ENCODE data around the gene SMARCC1. TPM values are rescaled to one million over a fixed set of nuclear protein-coding genes. Genes with fewer than 3 reads are reported as not detected.
"Not testable (repeated sequence)": the region's sequence is repeated elsewhere in the genome, so short reads cannot be mapped to it uniquely, and the experiment has no call there.

Gene SMARCC1
- total RNA-seq, 1 experiment from 2014 or later, result 39.5 TPM

GRCh38 chr3:47722859-47723258 is 58.8 kb downstream of the SMARCC1 start:
- DNase-seq (ENCODE audit: low read depth, low spot score), result no peak
- in situ Hi-C loops (cut with HindIII; ENCODE audit: low pct_unique_long_range_greater_than_20kb, low sequenced_read_pairs), result no loop called here

DNA sequence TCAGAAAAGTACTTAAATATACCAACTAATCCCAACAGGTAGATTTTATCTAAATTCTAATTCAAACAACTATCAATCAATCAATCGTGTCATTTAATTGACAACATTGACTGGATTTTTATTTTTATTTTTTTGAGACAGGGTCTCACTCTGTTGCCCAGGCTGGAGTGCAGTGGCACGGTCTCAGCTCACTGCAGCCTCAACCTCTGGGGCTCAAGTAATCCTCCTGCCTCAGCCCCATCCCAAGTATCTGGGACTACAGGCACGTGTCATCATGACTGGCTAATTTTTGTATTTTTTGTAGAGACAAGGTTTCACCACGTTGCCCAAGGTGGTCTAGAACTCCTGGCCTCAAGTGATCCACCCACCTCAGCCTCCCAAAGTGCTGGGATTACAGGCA is 64.2 kb downstream of the SMARCC1 start:
- DNase-seq (ENCODE audit: low read depth, low spot score); in situ Hi-C loops (cut with HindIII; ENCODE audit: low pct_unique_long_range_greater_than_20kb, low sequenced_read_pairs): not testable (repeated sequence)

- DNase-seq (ENCODE audit: low read depth, low spot score), result peak; percentile 54
- in situ Hi-C loops (cut with HindIII; ENCODE audit: low pct_unique_long_range_greater_than_20kb, low sequenced_read_pairs), result no loop called here
Observed at GRCh38 chr3:47716656-47717055, 65.0 kb downstream of the SMARCC1 start.

- in situ Hi-C loops (cut with HindIII; ENCODE audit: low pct_unique_long_range_greater_than_20kb, low sequenced_read_pairs), result no loop called here
- DNase-seq (ENCODE audit: low read depth, low spot score), result no peak
Observed at GRCh38 chr3:47715928-47716327, 65.8 kb downstream of the SMARCC1 start.

- in situ Hi-C loops (cut with HindIII; ENCODE audit: low pct_unique_long_range_greater_than_20kb, low sequenced_read_pairs), result no loop called here
- no peak for DNase-seq (ENCODE audit: low read depth, low spot score)
Observed at GRCh38 chr3:47714606-47715005, 67.1 kb downstream of the SMARCC1 start.

GRCh38 chr3:47713655-47714054 is 68.0 kb downstream of the SMARCC1 start:
- in situ Hi-C loops (cut with HindIII; ENCODE audit: low pct_unique_long_range_greater_than_20kb, low sequenced_read_pairs), result no loop called here

DNA sequence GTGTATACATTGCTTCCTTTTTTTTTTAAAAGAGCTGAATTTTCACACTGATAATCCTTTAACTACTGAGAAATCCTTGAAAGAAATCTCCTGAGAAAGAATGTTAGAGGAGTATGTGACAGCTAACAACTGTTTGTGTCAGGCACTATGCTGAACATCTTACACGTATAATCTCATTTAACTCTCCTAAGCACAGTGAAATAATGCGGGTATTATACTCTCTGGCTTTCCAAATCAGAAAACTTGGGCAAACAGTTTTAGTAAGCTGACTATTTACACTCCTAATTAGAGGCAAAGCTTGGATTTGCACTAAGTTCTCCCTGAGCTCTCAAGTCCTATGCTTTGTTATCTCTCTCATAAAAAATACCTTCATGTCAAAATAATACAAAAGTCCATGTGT is 69.3 kb downstream of the SMARCC1 start:
- in situ Hi-C loops (cut with HindIII; ENCODE audit: low pct_unique_long_range_greater_than_20kb, low sequenced_read_pairs), result no loop called here
- DNase-seq (ENCODE audit: low read depth, low spot score), result no peak

More at GRCh38 chr3:47713655-47714054, 68.0 kb downstream of the SMARCC1 start:
- DNase-seq (ENCODE audit: low read depth, low spot score), result no peak

GRCh38 chr3:47711596-47711995 is 70.1 kb downstream of the SMARCC1 start:
- in situ Hi-C loops (cut with HindIII; ENCODE audit: low pct_unique_long_range_greater_than_20kb, low sequenced_read_pairs), result no loop called here

GRCh38 chr3:47705391-47705790 is 76.3 kb downstream of the SMARCC1 start:
- in situ Hi-C loops (cut with HindIII; ENCODE audit: low pct_unique_long_range_greater_than_20kb, low sequenced_read_pairs), result no loop called here

More at GRCh38 chr3:47711596-47711995, 70.1 kb downstream of the SMARCC1 start:
- DNase-seq (ENCODE audit: low read depth, low spot score), result no peak

GRCh38 chr3:47704237-47704612 is 77.5 kb downstream of the SMARCC1 start:
- DNase-seq (ENCODE audit: low read depth, low spot score), result no peak
- in situ Hi-C loops (cut with HindIII; ENCODE audit: low pct_unique_long_range_greater_than_20kb, low sequenced_read_pairs), result no loop called here

More at GRCh38 chr3:47705391-47705790, 76.3 kb downstream of the SMARCC1 start:
- DNase-seq (ENCODE audit: low read depth, low spot score), result no peak

DNA sequence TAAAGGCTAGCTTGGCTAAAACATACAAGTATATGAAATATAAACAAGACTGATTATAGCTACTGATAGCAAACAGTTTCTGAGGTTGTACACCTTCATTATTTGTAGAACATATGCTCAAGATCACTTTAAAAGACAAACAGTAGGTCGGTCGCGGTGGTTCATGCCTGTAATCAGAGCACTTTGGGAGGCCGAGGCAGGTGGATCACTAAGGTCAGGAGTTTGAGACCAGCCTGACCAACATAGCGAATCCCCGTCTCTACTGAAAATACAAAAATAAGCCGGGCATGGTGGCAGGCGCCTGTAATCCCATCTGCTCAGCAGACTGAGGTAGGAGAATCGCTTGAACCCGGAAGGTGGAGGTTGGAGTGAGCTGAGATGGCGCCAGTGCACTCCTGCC is 80.3 kb downstream of the SMARCC1 start:
- in situ Hi-C loops (cut with HindIII; ENCODE audit: low pct_unique_long_range_greater_than_20kb, low sequenced_read_pairs), result no loop called here

DNA sequence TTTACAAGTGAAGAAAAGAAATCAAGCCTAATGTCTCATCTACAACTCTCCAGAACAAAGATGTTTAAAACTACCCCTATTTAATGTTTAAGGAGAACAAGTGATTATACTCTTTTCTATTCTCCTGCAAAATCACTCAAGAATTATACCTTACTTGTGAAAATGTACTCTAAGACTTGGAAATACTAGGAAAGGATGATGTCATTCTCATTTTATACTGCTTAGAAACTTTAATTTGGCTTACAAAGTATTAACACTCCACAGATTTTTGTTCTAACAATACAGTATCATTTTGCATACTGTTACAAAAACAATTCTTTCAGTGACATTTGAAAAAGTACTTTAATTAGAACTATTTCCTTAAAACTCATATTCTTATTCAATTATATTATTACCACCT is 89.5 kb downstream of the SMARCC1 start:
- in situ Hi-C loops (cut with HindIII; ENCODE audit: low pct_unique_long_range_greater_than_20kb, low sequenced_read_pairs), result no loop called here
- no peak for DNase-seq (ENCODE audit: low read depth, low spot score)

More for the DNA sequence above, 80.3 kb downstream of the SMARCC1 start:
- DNase-seq (ENCODE audit: low read depth, low spot score), result no peak

GRCh38 chr3:47688488-47688887 is 93.2 kb downstream of the SMARCC1 start:
- no peak for DNase-seq (ENCODE audit: low read depth, low spot score)
- in situ Hi-C loops (cut with HindIII; ENCODE audit: low pct_unique_long_range_greater_than_20kb, low sequenced_read_pairs), result no loop called here

DNA sequence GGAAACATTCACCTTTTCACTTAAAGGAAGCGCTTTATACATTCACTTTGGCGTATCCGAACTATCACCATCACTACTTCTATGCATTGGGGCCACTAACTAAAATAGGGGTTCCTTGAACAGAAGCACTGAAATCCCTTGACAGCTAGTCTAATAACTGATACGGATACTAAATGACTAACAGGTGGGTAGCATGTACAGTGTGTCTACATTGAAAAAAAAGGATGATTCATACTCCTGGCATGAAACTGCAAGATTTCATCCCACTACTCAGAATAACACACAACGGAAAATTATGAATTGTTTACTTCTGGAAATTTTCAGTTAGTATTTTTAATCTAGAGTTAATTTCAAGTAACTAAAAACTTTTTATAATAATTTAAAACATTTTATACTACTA is 96.7 kb downstream of the SMARCC1 start:
- DNase-seq (ENCODE audit: low read depth, low spot score), result no peak
- in situ Hi-C loops (cut with HindIII; ENCODE audit: low pct_unique_long_range_greater_than_20kb, low sequenced_read_pairs), result no loop called here

GRCh38 chr3:47681016-47681415 is 100.7 kb downstream of the SMARCC1 start:
- DNase-seq (ENCODE audit: low read depth, low spot score), result no peak
- in situ Hi-C loops (cut with HindIII; ENCODE audit: low pct_unique_long_range_greater_than_20kb, low sequenced_read_pairs), result no loop called here

- in situ Hi-C loops (cut with HindIII; ENCODE audit: low pct_unique_long_range_greater_than_20kb, low sequenced_read_pairs), result no loop called here
- no peak for DNase-seq (ENCODE audit: low read depth, low spot score)
Observed at GRCh38 chr3:47678446-47679338, 103.0 kb downstream of the SMARCC1 start.

DNA sequence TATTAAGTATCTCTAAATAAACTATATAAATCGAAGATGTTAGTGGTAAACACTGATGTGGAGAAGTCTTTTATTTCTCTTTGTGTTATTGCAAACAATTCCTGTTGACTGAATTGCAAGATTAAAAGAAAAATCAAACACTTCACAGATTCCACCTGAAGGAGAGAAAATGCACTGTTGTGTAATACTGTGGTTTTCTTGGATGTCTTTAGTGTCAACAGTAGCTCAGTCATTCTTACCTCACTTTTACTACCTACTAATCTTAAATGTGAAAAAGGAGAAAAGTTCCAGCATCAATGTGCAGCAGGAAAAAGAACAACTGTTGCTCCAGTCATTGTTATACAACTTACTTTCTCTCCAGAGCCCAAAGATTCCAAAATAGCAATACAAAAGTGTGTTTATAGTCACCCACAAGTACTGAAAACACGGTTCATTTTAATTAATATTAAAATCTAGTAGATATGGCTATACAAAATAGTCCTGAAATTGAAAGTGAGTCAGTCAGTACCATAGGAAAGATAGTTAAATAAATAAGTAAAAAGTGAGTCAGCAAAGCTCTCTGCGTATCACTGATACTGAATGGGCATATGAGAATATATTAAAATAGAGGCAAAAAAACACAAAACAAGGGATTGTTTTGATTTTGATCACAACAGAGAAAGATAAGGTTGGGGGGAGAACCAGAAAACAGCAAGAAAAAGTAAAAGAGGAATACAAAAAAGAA is 112.5 kb downstream of the SMARCC1 start:
- no peak for DNase-seq (ENCODE audit: low read depth, low spot score)
- in situ Hi-C loops (cut with HindIII; ENCODE audit: low pct_unique_long_range_greater_than_20kb, low sequenced_read_pairs), result no loop called here

GRCh38 chr3:47666118-47666517 is 115.6 kb downstream of the SMARCC1 start:
- in situ Hi-C loops (cut with HindIII; ENCODE audit: low pct_unique_long_range_greater_than_20kb, low sequenced_read_pairs), result no loop called here

GRCh38 chr3:47664519-47664918 is 117.2 kb downstream of the SMARCC1 start:
- in situ Hi-C loops (cut with HindIII; ENCODE audit: low pct_unique_long_range_greater_than_20kb, low sequenced_read_pairs), result no loop called here
- DNase-seq (ENCODE audit: low read depth, low spot score), result peak; percentile 75

More at GRCh38 chr3:47666118-47666517, 115.6 kb downstream of the SMARCC1 start:
- no peak for DNase-seq (ENCODE audit: low read depth, low spot score)
